Measurements from ENCODE around the gene LRRC7.
"Not testable (repeated sequence)": the region's sequence is repeated elsewhere in the genome, so short reads cannot be mapped to it uniquely, and the experiment has no call there.

LRRC7 gene

DNA sequence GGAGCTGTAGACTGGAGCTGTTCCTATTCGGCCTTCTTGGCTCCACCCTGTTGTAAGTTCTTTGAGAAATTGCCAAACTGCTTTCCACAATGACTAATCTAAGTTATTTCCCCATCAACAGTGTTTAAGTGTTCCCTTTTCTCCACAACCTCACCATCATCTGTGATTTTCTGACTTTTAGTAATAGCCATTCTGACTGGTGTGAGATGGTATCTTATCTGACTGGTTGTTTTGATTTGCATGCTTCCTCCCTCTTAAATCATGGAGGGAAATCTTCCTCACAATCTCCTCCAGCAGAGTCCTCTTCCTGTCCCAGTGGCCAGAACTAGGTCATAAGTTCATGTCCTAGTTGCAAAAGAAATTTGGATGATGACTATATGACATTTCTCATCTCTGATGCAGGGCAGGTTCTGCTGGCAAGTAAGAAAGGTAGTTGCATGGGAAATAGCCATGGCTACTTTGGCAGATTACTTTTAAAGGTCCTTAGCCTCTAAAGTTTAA, 343.6 kb downstream of the LRRC7 start:
- no peak for DNase-seq

DNA sequence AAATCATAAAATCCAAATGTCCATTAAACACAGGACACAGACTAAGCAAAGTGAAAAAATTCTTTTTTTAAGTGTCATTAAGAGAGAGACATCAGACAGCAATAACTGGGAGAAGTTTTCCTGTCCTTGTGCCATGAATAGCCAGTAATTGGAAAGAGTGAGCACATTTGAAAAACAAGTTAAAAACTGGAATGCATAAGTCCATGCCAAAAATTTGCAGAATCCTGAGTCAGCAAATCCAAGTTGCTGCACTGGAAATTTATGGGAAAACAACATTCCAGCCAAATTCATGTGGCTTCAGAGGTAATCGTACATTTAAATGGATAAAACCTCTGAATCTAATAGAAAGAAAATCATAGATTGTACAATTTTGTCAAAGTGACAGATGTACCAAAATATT, 346.3 kb downstream of the LRRC7 start:
- DNase-seq = no peak

DNA sequence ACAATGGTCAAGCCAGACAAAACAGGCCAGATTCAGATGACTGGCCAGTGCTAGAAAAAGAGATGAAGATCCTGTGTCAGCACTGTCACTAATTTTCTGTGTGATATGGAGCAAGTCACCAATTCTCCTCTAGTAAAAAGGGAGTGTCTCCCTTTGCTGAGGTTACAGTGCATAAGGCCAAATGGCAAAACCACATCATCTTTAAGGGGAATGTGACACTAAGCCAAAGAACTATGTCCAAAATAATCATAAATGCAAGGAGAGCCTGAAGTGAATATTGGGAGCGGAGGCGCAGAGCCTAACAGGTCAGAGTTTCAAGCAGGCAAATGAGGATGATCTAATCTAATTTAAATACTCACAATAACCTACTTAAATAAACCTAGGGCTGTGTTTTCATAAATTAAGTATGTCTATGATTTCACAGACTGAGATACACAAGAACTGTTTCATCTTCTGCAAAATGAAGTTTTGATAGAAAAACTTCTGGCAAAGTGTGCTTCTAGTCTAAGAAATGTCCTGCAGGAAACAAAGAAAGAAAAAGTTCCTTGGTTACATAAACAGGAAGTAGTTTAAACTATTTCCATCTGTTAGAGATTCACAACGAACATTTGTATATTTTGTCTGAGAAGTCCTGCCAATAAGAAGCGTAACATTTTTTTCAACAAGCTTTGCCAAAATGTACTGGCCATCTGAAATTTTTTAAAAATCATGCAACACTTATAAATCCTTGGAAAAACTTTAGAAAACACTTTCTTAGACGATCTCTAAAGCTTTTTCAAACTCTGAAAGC, 347.4 kb downstream of the LRRC7 start:
- no peak for DNase-seq

DNA sequence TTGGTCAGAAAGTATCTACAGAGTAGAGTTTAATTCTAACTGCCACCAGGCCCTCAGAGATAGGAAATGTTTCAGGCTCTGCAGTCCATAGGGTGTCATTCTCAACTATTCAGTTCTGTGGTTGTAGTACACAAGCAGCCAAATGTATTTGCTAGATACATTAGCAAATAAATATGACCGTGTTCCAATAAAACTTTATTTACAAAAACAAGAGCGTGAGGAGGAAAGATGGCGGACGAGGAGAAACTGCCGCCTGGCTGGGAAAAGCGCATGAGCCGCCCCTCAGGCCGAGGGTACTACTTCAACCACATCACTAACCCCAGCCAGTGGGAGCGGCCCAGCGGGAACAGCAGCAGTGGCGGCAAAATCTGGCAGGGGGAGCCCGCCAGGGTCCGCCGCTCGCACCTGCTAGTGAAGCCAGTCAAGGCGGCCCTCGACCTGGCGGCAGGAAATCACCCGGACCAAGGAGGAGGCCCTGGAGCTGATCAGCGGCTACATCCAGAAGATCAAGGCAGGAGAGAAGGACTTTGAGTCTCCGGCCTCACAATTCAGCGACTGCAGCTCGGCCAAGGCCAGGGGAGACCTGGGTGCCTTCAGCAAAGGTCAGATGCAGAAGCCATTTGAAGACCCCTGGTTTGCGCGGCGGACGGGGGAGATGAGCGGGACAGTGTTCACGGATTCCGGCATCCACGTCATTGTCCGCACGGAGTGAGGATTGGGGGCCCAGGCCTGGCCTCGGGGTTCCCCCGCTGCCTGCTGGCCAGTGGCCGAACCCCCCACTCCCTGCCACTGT, 351.6 kb downstream of the LRRC7 start:
- DNase-seq = no peak

DNA sequence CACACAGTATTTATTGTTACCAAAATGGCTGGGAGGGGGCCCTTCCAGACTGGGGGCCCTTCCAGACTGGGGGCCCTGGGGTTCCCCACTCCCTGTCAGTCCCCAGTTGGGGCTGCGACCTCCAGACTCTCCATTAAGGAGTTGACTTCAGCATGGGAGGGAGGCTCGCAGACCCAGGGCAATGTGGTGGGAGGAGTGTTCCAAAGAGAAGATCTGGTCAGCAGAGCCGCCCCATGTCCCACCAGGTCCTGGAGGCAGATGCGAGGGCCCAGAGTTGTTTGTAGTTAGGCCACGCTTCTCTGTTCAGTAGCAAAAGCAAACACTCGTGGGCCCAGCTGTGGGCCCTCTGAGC, 352.2 kb downstream of the LRRC7 start:
- DNase-seq = no peak

DNA sequence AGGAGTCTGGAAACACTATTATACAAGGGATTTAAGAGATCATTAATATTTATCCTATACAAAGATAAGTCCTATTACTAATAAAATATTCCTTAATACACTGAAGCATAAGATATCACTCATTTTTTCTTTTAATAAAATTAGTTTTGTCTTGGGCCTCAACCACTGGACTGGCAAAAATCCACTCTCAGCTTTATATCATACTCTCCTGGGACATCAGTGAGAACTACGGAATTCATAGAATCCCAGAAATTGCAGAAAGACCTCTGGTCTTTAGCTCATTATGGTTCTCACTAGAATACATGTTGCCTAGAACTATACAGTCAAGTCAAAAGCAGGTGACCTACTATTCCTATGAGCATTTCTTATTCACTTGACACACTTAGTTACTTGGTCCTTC, 352.7 kb downstream of the LRRC7 start:
- DNase-seq = no peak

DNA sequence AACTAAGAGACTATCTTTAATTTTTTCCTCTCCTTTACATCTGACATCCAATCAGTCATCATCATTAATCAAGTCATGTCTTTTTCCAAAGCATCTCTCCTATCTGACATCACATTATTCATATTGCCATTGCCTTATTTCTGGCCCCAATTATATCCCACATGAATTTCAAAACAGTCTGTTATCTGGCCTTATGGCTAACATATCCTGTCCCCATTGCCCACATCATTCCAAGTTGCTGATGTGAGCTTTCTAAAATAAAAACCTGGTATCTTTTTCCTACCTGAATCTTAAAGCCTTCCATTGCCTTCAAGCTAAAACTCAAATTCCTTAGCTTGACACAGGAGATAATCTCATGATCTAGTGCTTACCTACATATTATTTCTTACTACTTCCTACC, 353.8 kb downstream of the LRRC7 start:
- no peak for DNase-seq

DNA sequence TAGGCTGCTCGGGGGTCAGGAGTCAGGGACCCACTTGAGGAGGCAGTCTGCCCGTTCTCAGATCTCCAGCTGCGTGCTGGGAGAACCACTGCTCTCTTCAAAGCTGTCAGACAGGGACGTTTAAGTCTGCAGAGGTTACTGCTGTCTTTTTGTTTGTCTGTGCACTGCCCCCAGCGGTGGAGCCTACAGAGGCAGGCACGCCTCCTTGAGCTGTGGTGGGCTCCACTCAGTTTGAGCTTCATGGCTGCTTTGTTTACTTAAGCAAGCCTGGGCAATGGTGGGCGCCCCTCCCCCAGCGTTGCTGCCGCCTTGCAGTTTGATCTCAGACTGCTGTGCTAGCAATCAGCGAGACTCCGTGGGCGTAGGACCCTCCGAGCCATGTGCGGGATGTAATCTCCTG, 360.5 kb downstream of the LRRC7 start:
- not testable (repeated sequence) for DNase-seq

DNA sequence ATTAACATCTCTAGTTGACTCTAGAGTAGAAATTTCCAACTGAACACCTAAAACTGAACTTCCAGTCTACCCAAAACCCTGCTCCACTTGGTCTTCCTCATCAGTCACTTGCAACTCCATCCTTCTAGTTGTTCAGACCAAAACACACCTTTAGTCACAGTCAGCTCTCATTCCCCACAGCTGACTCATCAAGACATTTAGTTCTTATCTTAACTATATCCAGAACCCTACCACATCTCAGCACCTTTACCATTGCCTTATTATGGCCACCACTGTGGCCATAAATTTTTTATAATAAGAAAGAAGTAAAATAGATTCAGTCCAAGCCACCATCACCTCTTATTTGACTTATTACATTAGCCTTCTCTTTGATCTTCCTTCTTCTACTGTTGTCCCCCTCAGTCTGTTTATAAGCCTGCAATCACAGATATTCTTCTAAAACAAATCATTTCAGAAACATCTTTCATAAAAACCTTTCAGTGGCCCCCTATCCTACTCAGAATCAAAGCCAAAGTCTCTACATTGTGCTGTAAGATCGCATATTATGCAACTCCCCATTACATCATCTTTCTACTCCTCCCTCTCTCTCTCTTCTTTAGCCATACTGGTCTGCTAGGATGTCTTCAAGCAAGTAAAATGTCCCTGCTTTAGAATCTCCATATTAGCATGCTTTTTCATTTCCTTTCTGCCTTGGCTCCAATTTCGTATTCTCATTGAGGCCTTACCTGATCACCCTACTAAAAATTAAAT, 361.8 kb downstream of the LRRC7 start:
- DNase-seq = no peak

DNA sequence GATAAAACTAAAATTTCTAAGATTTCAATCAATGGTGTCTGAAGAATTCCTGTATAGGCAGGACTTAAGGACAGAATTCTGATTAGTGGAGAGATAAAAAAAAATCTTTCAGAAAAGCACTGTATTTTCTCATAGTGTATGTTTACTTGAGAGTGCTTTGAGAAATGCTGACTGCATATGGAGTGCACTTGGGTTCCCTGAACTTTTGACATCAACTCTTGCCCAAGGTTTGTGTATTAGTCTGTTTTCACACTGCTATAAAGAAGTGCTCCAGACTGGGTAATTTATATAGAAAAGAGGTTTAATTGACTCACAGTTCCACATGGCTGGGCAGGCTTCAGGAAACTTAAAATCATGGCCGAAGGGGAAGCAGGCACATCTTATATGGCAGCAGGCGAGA, 362.7 kb downstream of the LRRC7 start:
- no peak for DNase-seq

DNA sequence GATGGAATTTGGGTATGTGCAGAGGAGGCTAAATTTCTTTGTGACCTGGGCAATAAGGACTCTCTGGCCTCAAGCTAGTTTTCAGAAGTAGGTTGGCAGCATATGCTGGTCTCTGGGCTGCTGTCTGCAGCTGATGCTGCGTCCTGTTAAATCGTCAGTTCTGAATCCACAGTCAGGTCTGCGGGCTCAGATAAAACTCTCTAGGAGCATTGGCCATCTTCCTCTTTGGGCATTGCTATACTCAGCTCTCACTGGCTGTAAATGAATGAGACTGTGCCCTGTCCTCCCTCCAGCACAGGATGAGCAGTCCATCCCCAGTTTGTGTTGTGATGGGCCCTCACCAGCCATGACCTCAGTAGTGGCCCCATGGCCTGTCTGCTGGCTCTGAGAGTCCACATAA, 365.0 kb downstream of the LRRC7 start:
- DNase-seq = no peak

DNA sequence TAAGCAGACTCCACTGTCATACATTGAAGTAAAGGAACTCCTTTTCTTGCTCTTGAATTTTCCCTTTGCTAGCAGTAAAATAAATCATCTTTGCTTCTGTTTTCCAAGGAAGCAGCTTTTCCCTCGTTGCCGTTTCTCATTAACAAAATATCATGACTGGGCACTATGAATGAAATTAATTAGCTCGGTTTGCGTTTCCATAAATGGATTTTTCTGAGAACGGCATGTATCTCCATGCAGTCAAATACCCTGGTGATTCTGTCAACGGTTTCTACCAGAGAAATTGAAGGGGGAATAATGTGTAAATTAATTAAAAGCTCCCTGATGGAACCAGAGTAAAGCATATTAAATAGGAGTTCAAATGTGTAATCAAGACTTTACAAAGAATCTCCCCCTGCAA, 372.5 kb downstream of the LRRC7 start:
- no peak for DNase-seq

DNA sequence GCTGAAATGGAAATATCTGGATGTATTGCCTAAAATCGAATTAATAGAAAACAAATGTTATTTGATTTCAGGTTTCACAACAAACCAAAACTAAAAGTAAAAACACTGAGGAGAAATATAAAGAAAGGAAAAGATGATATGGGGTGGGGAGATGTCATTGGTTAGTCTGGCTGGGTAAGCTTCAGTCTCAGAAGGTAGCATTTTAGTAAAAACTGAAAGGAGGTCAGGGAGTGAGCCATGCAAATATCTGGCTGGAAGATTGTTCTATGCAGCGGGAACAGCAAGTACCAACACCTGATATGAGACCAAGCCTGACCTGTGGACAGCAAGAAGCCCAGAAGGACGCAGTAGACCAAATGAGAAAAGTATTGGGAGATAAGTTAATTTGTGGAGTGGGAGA, 373.1 kb downstream of the LRRC7 start:
- no peak for DNase-seq

DNA sequence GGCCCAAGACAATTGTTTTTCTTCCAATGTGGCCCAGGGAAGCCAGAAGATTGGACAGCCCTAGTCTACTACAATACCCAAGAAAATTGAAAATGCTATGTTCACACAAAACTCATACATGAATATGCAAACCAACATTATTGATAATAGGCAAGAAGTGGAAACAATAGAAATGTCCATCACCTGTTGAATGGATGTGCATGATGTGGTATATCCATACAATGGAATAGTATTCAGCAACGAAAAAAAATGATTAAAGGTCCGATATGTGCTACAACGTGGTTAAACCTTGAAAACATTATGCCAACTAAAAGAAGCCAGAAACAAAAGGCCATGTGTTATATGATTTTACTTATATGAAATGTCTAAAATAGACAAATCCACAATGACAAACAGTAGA, 375.3 kb downstream of the LRRC7 start:
- no peak for DNase-seq

DNA sequence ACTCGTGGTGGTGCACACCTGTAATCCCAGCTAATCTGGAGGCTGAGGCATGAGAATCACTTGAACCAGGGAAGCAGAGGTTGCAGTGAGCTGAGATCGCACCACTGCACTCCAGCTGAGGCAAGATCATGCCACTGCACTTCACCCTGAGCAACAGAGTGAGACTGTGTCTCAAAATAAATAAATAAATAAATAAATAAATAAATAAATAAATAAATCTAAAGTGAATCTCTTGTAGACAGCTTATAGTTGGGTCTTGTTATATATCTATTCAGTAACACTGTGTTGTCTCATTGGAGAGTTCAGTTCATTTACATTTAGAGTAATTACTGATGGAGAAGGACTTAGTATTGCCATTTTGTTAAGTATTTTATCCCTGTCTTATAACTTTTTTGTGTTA, 379.2 kb downstream of the LRRC7 start:
- no peak for DNase-seq

DNA sequence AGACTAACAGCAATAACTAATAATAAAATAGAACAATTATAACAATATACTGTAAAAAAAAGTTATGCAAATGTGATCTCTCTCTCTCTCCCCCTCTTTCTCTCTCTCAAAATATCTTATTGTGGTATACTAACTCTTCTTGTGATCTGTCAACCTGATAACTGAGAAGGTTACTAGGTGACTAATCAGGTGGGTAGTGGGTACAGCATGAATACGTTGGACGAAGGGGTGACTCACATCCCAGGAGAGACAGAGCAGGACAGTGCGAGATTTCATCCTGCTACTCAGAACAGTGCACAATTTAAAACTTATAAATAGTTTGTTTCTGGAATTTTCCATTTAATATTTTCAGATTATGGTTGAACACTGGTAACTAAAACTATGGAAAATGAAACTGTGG, 380.1 kb downstream of the LRRC7 start:
- DNase-seq = no peak

DNA sequence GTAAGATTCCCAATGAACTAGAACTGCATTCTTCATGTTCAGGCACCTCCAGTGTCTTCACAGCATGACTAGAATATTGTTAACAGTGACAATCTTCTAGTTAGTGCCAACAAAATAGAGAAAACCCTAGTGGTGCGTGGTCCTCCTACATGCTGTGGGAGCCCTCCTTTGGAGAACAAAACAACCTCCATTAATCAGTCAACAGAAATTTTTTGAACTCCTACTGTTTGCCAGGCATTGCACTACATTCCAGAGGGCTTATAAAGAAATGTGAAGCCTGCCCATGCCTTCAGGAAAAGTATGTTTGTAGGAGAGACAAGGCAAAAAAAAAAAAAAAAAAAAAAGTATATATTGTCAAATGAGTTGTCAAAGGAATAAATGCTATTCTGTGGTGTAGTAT, 385.0 kb downstream of the LRRC7 start:
- DNase-seq = no peak

DNA sequence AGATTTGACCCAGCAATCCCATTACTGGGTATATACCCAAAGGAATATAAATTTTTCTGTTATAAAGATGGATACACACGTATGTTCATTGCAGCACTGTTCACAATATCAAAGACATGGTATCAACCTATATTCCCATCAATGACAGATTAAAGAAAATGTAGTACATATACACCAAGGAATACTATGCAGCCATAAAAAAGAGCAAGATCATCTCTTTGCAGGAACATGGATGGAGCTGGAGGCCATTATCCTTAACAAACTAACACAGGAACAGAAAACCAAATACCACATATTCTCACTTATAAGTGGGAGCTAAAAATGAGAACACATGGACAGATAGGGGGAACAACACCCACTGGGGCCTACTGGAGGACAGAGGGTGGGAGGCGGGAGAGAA, 394.7 kb downstream of the LRRC7 start:
- not testable (repeated sequence) for DNase-seq

DNA sequence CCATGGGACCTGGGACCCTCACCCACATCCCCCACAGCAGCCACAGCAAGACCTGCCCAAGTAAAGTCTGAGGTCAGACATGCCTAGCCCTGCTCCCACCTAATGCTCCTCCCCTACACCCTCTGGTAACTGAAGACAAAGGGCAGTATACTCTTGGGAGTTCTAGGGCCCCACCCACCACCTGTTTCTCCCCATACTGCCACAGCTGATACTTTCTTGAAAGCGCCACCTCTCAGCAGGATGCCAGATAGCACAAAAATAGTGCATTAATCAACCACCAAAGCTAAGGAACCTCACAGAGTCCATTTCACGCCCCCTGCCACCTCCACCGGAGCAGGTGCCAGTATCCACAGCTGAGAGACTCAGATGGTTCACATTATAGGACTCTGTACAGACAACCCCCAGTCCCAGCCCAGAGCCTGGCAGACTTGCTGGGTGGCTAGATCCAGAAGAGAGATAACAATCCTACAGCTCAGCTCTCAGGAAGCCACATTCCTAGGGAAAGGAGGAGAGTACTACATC, 399.6 kb downstream of the LRRC7 start:
- DNase-seq = no peak

DNA sequence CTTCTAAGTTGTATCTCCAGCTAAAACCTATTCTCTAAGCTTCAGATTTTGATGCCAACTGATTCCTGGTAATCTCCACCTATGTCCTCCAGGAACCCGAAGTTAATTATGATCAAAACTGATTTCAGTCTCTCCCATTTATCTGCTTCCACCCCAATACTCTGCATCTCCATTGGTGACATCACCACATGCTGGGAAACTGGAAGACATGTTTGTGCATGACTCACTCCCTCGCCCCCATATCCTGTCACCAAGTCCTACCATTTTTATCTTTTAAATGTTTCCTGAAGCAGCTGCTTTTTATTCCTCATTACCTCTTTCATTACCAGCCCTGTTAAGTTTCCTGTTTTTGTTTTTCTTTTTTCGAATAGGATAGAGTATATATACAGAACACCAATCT, 409.2 kb downstream of the LRRC7 start:
- DNase-seq = no peak

DNA sequence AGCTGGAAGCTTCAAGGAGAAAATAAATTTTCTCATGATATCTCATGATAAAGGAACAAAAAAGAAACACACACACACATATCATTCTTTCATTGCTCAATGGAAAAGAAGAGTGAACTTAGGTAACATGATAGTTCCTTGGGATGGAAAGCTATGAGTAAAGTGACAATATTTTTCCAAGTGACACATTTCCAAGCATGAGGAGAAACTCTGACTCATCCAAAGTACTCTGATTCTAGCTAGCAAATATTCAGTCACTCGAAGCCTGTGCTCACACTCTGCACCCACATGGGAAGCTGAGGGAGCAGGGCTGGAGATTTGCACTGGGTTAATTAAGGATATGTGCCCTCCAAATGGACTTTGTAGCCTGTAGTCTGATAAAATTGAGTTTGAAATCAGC, 415.3 kb downstream of the LRRC7 start:
- no peak for DNase-seq

DNA sequence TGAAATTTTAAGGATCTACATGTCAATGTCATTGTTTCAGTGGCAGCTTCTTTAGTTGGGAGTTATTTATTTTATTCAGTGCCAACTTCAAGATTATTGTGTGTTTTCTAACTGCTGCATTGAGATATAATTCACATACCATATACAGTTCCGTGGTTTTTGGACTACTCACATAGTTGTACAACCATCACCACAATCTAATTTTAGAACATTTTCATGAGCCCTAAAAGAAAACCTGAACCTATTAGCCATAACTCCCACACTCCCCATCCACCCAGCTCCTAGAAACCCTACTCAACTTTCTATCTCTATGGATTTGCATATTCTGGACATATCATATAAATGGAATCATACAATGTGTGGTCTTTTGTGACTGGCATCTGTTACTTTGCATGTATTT, 417.7 kb downstream of the LRRC7 start:
- DNase-seq = no peak

DNA sequence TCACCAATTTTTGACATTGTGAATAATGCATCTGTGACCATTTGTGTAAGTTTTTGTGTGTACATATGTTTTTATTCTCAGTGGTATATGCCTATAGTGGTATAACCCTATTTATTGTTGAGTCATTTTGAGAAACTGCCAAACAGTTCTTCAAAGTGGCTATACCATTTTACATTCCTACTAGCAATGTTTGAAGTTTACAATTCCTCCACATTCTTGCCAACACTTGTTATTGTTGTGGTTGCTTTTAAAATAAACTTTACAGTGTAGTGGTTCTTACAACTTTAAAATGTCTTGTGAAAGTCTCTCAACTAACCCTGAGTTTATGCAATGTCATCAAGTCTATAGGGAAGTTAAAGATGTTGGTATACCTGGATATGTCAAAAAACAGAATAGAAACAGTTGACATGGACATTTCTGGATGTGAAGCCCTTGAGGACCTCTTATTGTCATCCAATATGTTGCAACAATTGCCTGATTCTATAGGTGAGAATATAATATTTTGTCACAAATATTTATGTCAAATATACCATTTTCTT, 418.2 kb downstream of the LRRC7 start:
- no peak for DNase-seq

All from activated CD8-positive, alpha-beta memory T cell treated with anti-CD3 and anti-CD28 coated beads, Interleukin-2, amount 50 U/mL, for 4 hours (primary cell).